SK-N-SH treated with all-trans-retinoic acid at 6 μM for 48 hours (cell line): Measurements from ENCODE around the gene BHMT.

Experiments used
- ATAC-seq: fragments of 200-7000 bp; cut with Tn5 transposase; 3 replicates; pipeline ENCODE4 v1.9.1; 2020; ENCODE audit warnings: mild to moderate bottlenecking, moderate library complexity
- ARNTL ChIP-seq: fragments of 450-650 bp; formaldehyde crosslinking; IDR thresholded peaks from 2 replicates; pipeline ENCODE4 v1.5.0; 2020; ENCODE audit warnings: low read depth, mild to moderate bottlenecking, moderate library complexity, borderline replicate concordance
- BACH2 ChIP-seq: fragments of 250-450 bp; sonication (Bioruptor Pico); IDR thresholded peaks from 2 replicates; pipeline ENCODE4 v1.9.0; 2021; ENCODE audit warnings: mild to moderate bottlenecking, borderline replicate concordance
- CSDC2 ChIP-seq: fragments of 250-450 bp; sonication (Bioruptor Pico); IDR thresholded peaks from 2 replicates; pipeline ENCODE4 v1.5.0; 2020; ENCODE audit warnings: mild to moderate bottlenecking, moderate library complexity
- ESRRG ChIP-seq: fragments of 250-450 bp; sonication (Bioruptor Pico); IDR thresholded peaks from 2 replicates; pipeline ENCODE4 v1.6.1; 2021; ENCODE audit warnings: mild to moderate bottlenecking
- GLIS3 ChIP-seq: fragments of 250-450 bp; sonication (Bioruptor Pico); IDR thresholded peaks from 2 replicates; pipeline ENCODE4 v1.5.0; 2020; ENCODE audit warnings: mild to moderate bottlenecking, moderate library complexity
- ISL1 ChIP-seq: fragments of 250-450 bp; sonication (Bioruptor Pico); IDR thresholded peaks from 2 replicates; pipeline ENCODE4 v2.1.2; 2022; ENCODE audit warnings: mild to moderate bottlenecking, moderate library complexity
- OSR1 ChIP-seq: fragments of 250-450 bp; sonication (Bioruptor Pico); IDR thresholded peaks from 2 replicates; pipeline ENCODE4 v1.8.0; 2022; ENCODE audit warnings: moderate library complexity, mild to moderate bottlenecking, inconsistent platforms
- PPARA ChIP-seq: fragments of 250-450 bp; sonication (Bioruptor Pico); IDR thresholded peaks from 2 replicates; pipeline ENCODE4 v1.5.0; 2020; ENCODE audit warnings: mild to moderate bottlenecking, borderline replicate concordance
- RARB ChIP-seq: fragments of 250-450 bp; sonication (Bioruptor Pico); IDR thresholded peaks from 2 replicates; pipeline ENCODE4 v1.8.0; 2021; ENCODE audit warnings: mild to moderate bottlenecking, moderate library complexity
- SNAI2 ChIP-seq: fragments of 250-450 bp; sonication (Bioruptor Pico); IDR thresholded peaks from 2 replicates; pipeline ENCODE4 v1.5.0; 2020; ENCODE audit warnings: mild to moderate bottlenecking, moderate library complexity
- TCF4 ChIP-seq: fragments of 250-450 bp; sonication (Bioruptor Pico); IDR thresholded peaks from 2 replicates; pipeline ENCODE4 v1.8.0; 2021; ENCODE audit warnings: mild to moderate bottlenecking, moderate library complexity, borderline replicate concordance
- TOX ChIP-seq: fragments of 250-450 bp; sonication (Bioruptor Pico); IDR thresholded peaks from 2 replicates; pipeline ENCODE4 v1.8.0; 2021; ENCODE audit warnings: mild to moderate bottlenecking, moderate library complexity, borderline replicate concordance
- ZC3H10 ChIP-seq: fragments of 250-450 bp; sonication (Bioruptor Pico); IDR thresholded peaks from 2 replicates; pipeline ENCODE4 v1.5.1; 2021; ENCODE audit warnings: mild to moderate bottlenecking, moderate library complexity
- ZFP3 ChIP-seq: fragments of 250-450 bp; sonication (Bioruptor Pico); IDR thresholded peaks from 2 replicates; pipeline ENCODE4 v1.5.0; 2020; ENCODE audit warnings: mild to moderate bottlenecking, moderate library complexity
- ZFP30 ChIP-seq: fragments of 450-650 bp; formaldehyde crosslinking; IDR thresholded peaks from 2 replicates; pipeline ENCODE4 v1.5.0; 2022; ENCODE audit warnings: mild to moderate bottlenecking, moderate library complexity
- ZNF70 ChIP-seq: fragments of 450-650 bp; formaldehyde crosslinking; IDR thresholded peaks from 2 replicates; pipeline ENCODE4 v1.5.0; 2020; ENCODE audit warnings: mild to moderate bottlenecking, moderate library complexity
- ZNF8 ChIP-seq: fragments of 450-650 bp; formaldehyde crosslinking; IDR thresholded peaks from 2 replicates; pipeline ENCODE4 v1.5.0; 2020; ENCODE audit warnings: mild to moderate bottlenecking, moderate library complexity
- TF ChIP-seq, protein P1 (sequence below): fragments of 250-450 bp; sonication (Bioruptor Pico); IDR thresholded peaks from 2 replicates; pipeline ENCODE4 v1.5.1; 2020; ENCODE audit warnings: low read depth, mild to moderate bottlenecking, moderate library complexity
- TF ChIP-seq, protein P2 (sequence below): fragments of 250-450 bp; sonication (Bioruptor Pico); IDR thresholded peaks from 2 replicates; pipeline ENCODE4 v1.8.0; 2021; ENCODE audit warnings: low read depth, mild to moderate bottlenecking, moderate library complexity, borderline replicate concordance
- TF ChIP-seq, protein P3 (sequence below): fragments of 250-450 bp; sonication (Bioruptor Pico); IDR thresholded peaks from 2 replicates; pipeline ENCODE4 v1.5.0; 2020; ENCODE audit warnings: mild to moderate bottlenecking, moderate library complexity

Gene BHMT, protein sequence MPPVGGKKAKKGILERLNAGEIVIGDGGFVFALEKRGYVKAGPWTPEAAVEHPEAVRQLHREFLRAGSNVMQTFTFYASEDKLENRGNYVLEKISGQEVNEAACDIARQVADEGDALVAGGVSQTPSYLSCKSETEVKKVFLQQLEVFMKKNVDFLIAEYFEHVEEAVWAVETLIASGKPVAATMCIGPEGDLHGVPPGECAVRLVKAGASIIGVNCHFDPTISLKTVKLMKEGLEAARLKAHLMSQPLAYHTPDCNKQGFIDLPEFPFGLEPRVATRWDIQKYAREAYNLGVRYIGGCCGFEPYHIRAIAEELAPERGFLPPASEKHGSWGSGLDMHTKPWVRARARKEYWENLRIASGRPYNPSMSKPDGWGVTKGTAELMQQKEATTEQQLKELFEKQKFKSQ

DNA sequence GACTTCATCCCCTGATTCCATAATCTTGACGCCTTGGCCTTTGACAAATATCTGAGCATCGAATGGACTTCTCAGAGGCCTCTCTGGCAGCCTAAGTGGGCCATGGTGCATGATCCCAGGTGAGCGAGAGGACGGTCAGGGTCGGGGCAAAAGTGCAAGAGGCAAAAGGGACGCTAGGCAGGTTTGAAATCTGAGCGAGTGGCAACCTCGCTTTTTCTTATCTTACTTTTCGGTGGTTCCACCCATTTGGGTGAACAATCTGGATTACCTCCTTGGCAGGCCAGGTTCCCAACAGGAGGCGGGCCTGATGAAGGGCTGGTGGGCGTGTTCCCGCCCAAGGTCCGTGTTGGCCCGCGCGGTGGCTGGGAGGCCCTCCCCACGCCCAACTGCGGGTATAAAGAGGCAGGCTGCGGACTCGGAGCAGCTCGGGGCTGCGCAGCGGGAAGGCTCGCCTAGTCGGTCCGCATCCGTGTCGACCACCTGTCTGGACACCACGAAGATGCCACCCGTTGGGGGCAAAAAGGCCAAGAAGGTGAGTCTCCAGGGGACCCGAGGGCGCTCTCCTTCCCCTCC lies at the start of gene BHMT:
Gene BHMT, plus strand, starts transcription at position 423 of the 573 bp plus-strand sequence. Its CDS starts 77 bp downstream, at position 500.
- TF ChIP-seq SNAI2 (CRISPR knock-in tag) (no peak), ZFP3 (CRISPR knock-in tag) (no peak), PPARA (CRISPR knock-in tag) (no peak), BACH2 (CRISPR knock-in tag) (no peak), ZNF8 (CRISPR knock-in tag) (no peak), ARNTL (CRISPR knock-in tag) (no peak), ZC3H10 (CRISPR knock-in tag) (no peak), ESRRG (CRISPR knock-in tag) (no peak), GLIS3 (CRISPR knock-in tag) (no peak), TOX (no peak)
- TF ChIP-seq, protein P1, sequence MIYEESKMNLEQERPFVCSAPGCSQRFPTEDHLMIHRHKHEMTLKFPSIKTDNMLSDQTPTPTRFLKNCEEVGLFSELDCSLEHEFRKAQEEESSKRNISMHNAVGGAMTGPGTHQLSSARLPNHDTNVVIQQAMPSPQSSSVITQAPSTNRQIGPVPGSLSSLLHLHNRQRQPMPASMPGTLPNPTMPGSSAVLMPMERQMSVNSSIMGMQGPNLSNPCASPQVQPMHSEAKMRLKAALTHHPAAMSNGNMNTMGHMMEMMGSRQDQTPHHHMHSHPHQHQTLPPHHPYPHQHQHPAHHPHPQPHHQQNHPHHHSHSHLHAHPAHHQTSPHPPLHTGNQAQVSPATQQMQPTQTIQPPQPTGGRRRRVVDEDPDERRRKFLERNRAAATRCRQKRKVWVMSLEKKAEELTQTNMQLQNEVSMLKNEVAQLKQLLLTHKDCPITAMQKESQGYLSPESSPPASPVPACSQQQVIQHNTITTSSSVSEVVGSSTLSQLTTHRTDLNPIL = no peak
- TF ChIP-seq, protein P2, sequence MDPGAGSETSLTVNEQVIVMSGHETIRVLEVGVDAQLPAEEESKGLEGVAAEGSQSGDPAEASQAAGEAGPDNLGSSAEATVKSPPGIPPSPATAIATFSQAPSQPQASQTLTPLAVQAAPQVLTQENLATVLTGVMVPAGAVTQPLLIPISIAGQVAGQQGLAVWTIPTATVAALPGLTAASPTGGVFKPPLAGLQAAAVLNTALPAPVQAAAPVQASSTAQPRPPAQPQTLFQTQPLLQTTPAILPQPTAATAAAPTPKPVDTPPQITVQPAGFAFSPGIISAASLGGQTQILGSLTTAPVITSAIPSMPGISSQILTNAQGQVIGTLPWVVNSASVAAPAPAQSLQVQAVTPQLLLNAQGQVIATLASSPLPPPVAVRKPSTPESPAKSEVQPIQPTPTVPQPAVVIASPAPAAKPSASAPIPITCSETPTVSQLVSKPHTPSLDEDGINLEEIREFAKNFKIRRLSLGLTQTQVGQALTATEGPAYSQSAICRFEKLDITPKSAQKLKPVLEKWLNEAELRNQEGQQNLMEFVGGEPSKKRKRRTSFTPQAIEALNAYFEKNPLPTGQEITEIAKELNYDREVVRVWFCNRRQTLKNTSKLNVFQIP (CRISPR knock-in tag) = no peak
- TF ChIP-seq, protein P3, sequence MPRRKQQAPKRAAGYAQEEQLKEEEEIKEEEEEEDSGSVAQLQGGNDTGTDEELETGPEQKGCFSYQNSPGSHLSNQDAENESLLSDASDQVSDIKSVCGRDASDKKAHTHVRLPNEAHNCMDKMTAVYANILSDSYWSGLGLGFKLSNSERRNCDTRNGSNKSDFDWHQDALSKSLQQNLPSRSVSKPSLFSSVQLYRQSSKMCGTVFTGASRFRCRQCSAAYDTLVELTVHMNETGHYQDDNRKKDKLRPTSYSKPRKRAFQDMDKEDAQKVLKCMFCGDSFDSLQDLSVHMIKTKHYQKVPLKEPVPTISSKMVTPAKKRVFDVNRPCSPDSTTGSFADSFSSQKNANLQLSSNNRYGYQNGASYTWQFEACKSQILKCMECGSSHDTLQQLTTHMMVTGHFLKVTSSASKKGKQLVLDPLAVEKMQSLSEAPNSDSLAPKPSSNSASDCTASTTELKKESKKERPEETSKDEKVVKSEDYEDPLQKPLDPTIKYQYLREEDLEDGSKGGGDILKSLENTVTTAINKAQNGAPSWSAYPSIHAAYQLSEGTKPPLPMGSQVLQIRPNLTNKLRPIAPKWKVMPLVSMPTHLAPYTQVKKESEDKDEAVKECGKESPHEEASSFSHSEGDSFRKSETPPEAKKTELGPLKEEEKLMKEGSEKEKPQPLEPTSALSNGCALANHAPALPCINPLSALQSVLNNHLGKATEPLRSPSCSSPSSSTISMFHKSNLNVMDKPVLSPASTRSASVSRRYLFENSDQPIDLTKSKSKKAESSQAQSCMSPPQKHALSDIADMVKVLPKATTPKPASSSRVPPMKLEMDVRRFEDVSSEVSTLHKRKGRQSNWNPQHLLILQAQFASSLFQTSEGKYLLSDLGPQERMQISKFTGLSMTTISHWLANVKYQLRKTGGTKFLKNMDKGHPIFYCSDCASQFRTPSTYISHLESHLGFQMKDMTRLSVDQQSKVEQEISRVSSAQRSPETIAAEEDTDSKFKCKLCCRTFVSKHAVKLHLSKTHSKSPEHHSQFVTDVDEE (CRISPR knock-in tag) = no peak
- ATAC-seq = no peak

DNA sequence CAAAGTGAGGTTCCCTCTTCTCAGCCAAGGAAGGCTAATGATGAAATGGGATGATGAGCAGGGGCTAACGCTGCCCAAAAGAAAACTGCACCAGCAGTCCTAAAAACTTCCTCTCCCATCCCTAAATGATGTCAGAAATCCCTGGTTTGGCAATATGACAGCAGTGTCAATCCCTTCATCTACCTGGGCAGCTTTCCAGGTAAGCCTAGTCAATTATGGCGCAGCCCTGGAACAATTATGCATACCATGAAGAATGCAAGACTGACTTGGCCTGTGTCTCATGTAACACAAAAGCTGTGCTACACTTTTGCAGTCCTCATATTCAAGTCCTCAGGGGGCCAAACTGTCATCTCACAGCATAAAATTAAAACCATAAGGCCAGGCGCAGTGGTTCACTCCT lies 49.2 kb upstream of the BHMT start:
- TF ChIP-seq, protein P2 (CRISPR knock-in tag) = no peak
- TF ChIP-seq ZNF70 (CRISPR knock-in tag) = no peak
- TF ChIP-seq GLIS3 (CRISPR knock-in tag) = no peak
- TF ChIP-seq OSR1 (CRISPR knock-in tag) = no peak
- TF ChIP-seq ZNF8 (CRISPR knock-in tag) = no peak
- TF ChIP-seq TOX = no peak
- TF ChIP-seq, all 23 proteins: peak for 0

DNA sequence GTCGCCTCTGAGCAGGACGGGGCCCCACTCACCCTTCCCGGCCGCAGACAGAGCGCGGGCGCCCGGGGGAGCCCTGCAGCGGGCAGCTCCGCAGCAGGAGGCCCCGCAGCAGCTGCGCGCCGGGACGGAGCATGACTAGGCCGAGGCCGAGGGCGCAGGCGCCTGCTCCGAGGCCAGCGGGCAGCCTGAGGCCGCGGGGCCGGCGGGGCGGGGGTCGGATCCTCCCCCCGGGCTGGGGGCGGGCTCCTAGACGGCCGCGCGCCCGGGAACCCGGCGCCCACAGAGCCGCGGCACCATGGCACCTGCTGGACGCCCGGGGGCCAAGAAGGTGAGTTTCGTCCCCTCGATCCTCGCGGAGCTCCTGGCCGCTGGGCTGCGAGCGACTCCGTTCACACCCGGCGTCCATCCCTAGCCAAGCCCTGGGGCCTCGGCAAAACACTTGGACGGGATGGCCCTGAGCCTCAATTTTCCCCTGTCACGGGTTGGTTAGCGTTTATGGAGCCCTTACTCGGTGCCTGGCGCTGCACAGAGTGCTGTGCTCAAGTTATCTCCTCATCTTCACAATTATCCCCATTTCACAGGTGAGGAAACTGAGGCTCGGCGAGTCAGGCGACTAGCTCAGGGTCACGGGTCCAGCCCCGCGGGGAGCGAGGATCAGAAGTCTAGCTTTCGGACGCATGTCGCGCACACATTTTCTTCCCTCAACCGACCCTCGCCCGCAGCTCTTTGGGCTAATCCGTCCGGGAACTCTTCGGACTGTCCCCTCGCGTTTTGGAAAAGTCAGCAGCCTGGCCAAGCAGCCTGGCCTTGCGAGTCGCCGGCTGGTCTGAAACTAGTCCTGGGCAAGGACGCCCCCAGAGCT lies 41.9 kb upstream of the BHMT start, which contains the start of the genes BHMT2 and DMGDH:
Gene BHMT2, plus strand, starts transcription at position 280 of the 862 bp plus-strand sequence. Its CDS starts 16 bp downstream, at position 296.
Gene DMGDH, minus strand, starts transcription at position 187 of the 862 bp plus-strand sequence. Its CDS starts 54 bp downstream, at position 133.
- ATAC-seq = no peak
- TF ChIP-seq TCF4 (CRISPR knock-in tag) (no peak), GLIS3 (CRISPR knock-in tag) (no peak), CSDC2 (CRISPR knock-in tag) (no peak), RARB (no peak), ZFP3 (CRISPR knock-in tag) (no peak), ZNF70 (CRISPR knock-in tag) (no peak), ISL1 (CRISPR knock-in tag) (no peak), ARNTL (CRISPR knock-in tag) (no peak), PPARA (CRISPR knock-in tag) (no peak), ZFP30 (CRISPR knock-in tag) (no peak)
- TF ChIP-seq, protein P1 = no peak
- TF ChIP-seq, protein P3 (CRISPR knock-in tag) = no peak
- TF ChIP-seq, protein P2 (CRISPR knock-in tag) = no peak

More for the DNA sequence above, 49.2 kb upstream of the BHMT start:
- no peak for ATAC-seq
